B cell (primary cell): ENCODE data around the gene PIMREG.

Experiments used
- EZH2 ChIP-seq: IDR thresholded peaks from 2 replicates; pipeline ENCODE4 v1.6.1; 2012; ENCODE audit warnings: borderline replicate concordance, low read depth, mild to moderate bottlenecking, moderate library complexity, low read length; ENCODE audit not compliant: insufficient read depth, poor library complexity, severe bottlenecking
- TF ChIP-seq, protein P1 (sequence below): fragments of 200-600 bp; IDR thresholded peaks from one replicate; pipeline ENCODE4 v1.8.0; 2022; ENCODE audit warnings: antibody characterized with exemption, mild to moderate bottlenecking

- TF ChIP-seq, protein P1, sequence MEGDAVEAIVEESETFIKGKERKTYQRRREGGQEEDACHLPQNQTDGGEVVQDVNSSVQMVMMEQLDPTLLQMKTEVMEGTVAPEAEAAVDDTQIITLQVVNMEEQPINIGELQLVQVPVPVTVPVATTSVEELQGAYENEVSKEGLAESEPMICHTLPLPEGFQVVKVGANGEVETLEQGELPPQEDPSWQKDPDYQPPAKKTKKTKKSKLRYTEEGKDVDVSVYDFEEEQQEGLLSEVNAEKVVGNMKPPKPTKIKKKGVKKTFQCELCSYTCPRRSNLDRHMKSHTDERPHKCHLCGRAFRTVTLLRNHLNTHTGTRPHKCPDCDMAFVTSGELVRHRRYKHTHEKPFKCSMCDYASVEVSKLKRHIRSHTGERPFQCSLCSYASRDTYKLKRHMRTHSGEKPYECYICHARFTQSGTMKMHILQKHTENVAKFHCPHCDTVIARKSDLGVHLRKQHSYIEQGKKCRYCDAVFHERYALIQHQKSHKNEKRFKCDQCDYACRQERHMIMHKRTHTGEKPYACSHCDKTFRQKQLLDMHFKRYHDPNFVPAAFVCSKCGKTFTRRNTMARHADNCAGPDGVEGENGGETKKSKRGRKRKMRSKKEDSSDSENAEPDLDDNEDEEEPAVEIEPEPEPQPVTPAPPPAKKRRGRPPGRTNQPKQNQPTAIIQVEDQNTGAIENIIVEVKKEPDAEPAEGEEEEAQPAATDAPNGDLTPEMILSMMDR: no peak
- no peak for TF ChIP-seq EZH2
These were observed 42.0 kb upstream of the PIMREG start for GRCh38 chr17:6402258-6402657.
